ENCODE data around the gene NMRAL1.
A peak's percentile ranks its signal among the peaks of the same experiment; 100 is the strongest.

NMRAL1 gene

GRCh38 chr16:4426021-4426684 lies 48.3 kb downstream of the NMRAL1 start:
- DNase-seq (ENCODE audit: low spot score): peak; percentile 56

GRCh38 chr16:4425378-4426020 lies 48.9 kb downstream of the NMRAL1 start, which contains the start of gene DNAJA3:
DNAJA3 (plus strand) TSS chr16:4425868; CDS start chr16:4425882, 14 bp downstream.
- peak; percentile 91 for DNase-seq (ENCODE audit: low spot score)

- no peak for DNase-seq (ENCODE audit: low spot score)
These were observed 53.8 kb downstream of the NMRAL1 start for GRCh38 chr16:4420505-4421105.

GRCh38 chr16:4419402-4419959 lies 54.9 kb downstream of the NMRAL1 start:
- DNase-seq (ENCODE audit: low spot score): no peak

GRCh38 chr16:4416200-4417032 lies 58.0 kb downstream of the NMRAL1 start, which contains the start of gene CORO7:
CORO7 (minus strand) TSS chr16:4416596; CDS start chr16:4416518, 78 bp downstream.
- DNase-seq (ENCODE audit: low spot score): peak; percentile 90

- no peak for DNase-seq (ENCODE audit: low spot score)
These were observed 58.8 kb downstream of the NMRAL1 start for GRCh38 chr16:4415538-4416199.

GRCh38 chr16:4414187-4414917 lies 60.1 kb downstream of the NMRAL1 start:
- no peak for DNase-seq (ENCODE audit: low spot score)

- DNase-seq (ENCODE audit: low spot score): no peak
These were observed 61.6 kb downstream of the NMRAL1 start for GRCh38 chr16:4412854-4413253.

GRCh38 chr16:4412159-4412558 lies 62.3 kb downstream of the NMRAL1 start:
- DNase-seq (ENCODE audit: low spot score): no peak
